Measurements from ENCODE around the gene CUTC.

DNA sequence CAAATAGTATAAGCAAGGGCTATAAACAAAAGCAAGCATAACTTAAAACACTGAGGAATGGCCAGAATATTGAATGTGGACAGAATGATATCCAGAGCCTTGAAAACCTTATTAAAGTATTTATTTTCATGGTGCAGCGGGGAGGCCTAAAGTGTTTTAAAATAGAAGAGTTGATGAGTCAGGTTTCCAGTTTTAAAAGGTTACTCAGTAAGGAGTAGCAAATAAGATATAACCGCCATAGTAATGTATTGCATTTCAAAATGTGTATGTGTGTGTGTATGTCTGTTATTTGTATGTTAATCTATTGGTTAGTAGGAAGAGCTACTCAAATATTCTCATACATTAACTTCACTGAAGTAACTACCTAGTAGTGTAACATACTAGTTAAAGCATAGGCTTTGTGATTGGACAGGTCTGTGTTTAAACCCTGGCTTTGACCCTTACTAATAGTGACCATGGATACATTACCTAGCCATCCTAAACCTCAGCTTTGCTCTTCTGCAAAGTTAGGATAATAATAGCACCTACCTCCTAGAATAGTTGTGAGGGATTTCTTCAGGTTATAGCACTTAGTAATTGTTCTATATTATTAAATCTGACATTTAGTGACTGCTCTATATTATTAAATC is 16.9 kb downstream of the CUTC start:
- no peak for TF ChIP-seq EZH2 (IDR thresholded peaks at IDR 0.05; ENCODE audit: borderline replicate concordance)
- TF ChIP-seq, protein P1, sequence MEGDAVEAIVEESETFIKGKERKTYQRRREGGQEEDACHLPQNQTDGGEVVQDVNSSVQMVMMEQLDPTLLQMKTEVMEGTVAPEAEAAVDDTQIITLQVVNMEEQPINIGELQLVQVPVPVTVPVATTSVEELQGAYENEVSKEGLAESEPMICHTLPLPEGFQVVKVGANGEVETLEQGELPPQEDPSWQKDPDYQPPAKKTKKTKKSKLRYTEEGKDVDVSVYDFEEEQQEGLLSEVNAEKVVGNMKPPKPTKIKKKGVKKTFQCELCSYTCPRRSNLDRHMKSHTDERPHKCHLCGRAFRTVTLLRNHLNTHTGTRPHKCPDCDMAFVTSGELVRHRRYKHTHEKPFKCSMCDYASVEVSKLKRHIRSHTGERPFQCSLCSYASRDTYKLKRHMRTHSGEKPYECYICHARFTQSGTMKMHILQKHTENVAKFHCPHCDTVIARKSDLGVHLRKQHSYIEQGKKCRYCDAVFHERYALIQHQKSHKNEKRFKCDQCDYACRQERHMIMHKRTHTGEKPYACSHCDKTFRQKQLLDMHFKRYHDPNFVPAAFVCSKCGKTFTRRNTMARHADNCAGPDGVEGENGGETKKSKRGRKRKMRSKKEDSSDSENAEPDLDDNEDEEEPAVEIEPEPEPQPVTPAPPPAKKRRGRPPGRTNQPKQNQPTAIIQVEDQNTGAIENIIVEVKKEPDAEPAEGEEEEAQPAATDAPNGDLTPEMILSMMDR (IDR thresholded peaks at IDR 0.05; ENCODE audit: poor library complexity): no peak
